ENCODE data around the gene ITM2B.

DNA sequence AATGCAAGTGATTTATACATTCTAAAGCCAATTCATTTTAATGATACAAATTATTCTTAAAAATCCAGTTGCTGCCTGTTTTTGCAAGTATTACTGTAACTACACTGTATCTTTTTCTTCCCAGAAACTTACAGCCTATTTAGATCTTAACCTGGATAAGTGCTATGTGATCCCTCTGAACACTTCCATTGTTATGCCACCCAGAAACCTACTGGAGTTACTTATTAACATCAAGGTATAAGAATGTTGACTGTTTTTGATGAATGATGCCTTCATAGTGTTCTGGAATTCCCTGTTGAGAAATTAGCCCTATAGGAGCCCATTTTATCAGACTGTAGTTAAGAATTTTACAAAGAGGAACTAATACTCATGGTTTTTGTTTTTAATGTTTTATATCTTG lies 25.0 kb downstream of the ITM2B start:
- TF ChIP-seq, protein P1, sequence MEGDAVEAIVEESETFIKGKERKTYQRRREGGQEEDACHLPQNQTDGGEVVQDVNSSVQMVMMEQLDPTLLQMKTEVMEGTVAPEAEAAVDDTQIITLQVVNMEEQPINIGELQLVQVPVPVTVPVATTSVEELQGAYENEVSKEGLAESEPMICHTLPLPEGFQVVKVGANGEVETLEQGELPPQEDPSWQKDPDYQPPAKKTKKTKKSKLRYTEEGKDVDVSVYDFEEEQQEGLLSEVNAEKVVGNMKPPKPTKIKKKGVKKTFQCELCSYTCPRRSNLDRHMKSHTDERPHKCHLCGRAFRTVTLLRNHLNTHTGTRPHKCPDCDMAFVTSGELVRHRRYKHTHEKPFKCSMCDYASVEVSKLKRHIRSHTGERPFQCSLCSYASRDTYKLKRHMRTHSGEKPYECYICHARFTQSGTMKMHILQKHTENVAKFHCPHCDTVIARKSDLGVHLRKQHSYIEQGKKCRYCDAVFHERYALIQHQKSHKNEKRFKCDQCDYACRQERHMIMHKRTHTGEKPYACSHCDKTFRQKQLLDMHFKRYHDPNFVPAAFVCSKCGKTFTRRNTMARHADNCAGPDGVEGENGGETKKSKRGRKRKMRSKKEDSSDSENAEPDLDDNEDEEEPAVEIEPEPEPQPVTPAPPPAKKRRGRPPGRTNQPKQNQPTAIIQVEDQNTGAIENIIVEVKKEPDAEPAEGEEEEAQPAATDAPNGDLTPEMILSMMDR (IDR thresholded peaks at IDR 0.05; ENCODE audit: low read depth, low read length, missing input control): no peak
- TF ChIP-seq FOXA1 (IDR thresholded peaks at IDR 0.05) (no peak), GABPA (IDR thresholded peaks at IDR 0.05 in 1 of 2, conservative IDR thresholded peaks at IDR 0.05 in 1 of 2) (no peak), RAD21 (IDR thresholded peaks at IDR 0.05) (no peak), TAF1 (conservative IDR thresholded peaks at IDR 0.05) (no peak), HNF4G (IDR thresholded peaks at IDR 0.05) (no peak), JUND (IDR thresholded peaks at IDR 0.05) (no peak), NR2F2 (IDR thresholded peaks at IDR 0.05) (no peak), FOXA2 (IDR thresholded peaks at IDR 0.05) (no peak)
- TF ChIP-seq, protein P2, sequence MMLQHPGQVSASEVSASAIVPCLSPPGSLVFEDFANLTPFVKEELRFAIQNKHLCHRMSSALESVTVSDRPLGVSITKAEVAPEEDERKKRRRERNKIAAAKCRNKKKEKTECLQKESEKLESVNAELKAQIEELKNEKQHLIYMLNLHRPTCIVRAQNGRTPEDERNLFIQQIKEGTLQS (IDR thresholded peaks at IDR 0.05): no peak
- TF ChIP-seq, protein P3, sequence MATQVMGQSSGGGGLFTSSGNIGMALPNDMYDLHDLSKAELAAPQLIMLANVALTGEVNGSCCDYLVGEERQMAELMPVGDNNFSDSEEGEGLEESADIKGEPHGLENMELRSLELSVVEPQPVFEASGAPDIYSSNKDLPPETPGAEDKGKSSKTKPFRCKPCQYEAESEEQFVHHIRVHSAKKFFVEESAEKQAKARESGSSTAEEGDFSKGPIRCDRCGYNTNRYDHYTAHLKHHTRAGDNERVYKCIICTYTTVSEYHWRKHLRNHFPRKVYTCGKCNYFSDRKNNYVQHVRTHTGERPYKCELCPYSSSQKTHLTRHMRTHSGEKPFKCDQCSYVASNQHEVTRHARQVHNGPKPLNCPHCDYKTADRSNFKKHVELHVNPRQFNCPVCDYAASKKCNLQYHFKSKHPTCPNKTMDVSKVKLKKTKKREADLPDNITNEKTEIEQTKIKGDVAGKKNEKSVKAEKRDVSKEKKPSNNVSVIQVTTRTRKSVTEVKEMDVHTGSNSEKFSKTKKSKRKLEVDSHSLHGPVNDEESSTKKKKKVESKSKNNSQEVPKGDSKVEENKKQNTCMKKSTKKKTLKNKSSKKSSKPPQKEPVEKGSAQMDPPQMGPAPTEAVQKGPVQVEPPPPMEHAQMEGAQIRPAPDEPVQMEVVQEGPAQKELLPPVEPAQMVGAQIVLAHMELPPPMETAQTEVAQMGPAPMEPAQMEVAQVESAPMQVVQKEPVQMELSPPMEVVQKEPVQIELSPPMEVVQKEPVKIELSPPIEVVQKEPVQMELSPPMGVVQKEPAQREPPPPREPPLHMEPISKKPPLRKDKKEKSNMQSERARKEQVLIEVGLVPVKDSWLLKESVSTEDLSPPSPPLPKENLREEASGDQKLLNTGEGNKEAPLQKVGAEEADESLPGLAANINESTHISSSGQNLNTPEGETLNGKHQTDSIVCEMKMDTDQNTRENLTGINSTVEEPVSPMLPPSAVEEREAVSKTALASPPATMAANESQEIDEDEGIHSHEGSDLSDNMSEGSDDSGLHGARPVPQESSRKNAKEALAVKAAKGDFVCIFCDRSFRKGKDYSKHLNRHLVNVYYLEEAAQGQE (IDR thresholded peaks at IDR 0.05): no peak
- TF ChIP-seq, protein P4, sequence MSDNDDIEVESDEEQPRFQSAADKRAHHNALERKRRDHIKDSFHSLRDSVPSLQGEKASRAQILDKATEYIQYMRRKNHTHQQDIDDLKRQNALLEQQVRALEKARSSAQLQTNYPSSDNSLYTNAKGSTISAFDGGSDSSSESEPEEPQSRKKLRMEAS (IDR thresholded peaks at IDR 0.05): no peak
